HUES64 (cell line): ENCODE measurements around the gene MESP2.

Experiments
- H3K27ac ChIP-seq: 2 replicates; pipeline ENCODE4 v1.7.0; 2013; ENCODE audit warnings: low read depth, low read length, inconsistent platforms
- H3K27me3 ChIP-seq: 2 replicates; pipeline ENCODE4 v1.6.1; 2013; ENCODE audit warnings: mild to moderate bottlenecking, low read length; ENCODE audit not compliant: insufficient read depth
- H3K36me3 ChIP-seq: 2 replicates; pipeline ENCODE4 v1.6.1; 2013; ENCODE audit warnings: mild to moderate bottlenecking, low read length; ENCODE audit not compliant: insufficient read depth
- H3K4me1 ChIP-seq: 2 replicates; pipeline ENCODE4 v1.6.1; 2013; ENCODE audit warnings: mild to moderate bottlenecking, low read length, moderate library complexity; ENCODE audit not compliant: insufficient read depth
- H3K4me3 ChIP-seq: 2 replicates; pipeline ENCODE4 v1.5.1; 2013; ENCODE audit warnings: mild to moderate bottlenecking, low read length, moderate library complexity
- H3K9ac ChIP-seq: 2 replicates; pipeline ENCODE4 v1.6.1; 2013; ENCODE audit warnings: mild to moderate bottlenecking, low read depth, low read length
- H3K9me3 ChIP-seq: 2 replicates; pipeline ENCODE4 v1.6.1; 2013; ENCODE audit warnings: low read depth, low read length; ENCODE audit not compliant: insufficient read depth
- WGBS: fragments of 150-250, 120-280 bp; methylation state at CpG from one replicate; pipeline ENCODE4 v1.1.7; 2013; ENCODE audit warnings: missing lambda C conversion rate; 5-methylcytosine and 5-hydroxymethylcytosine counted together

Gene MESP2

GRCh38 chr15:89769366-89769765 is 6.8 kb upstream of the MESP2 start:
- no peak overlapping the region for H3K4me3 ChIP-seq
- peaks cover 3% of the 10 kb centered on the region for H3K27me3 ChIP-seq
- 98% methylated on average over 2 of the region's 3 CpGs for WGBS
- no peaks in the 10 kb centered on the region for H3K4me1 ChIP-seq
- H3K9ac ChIP-seq, result no peak overlapping the region
- H3K27ac ChIP-seq, result no peak overlapping the region
- H3K9me3 ChIP-seq, result no peaks in the 10 kb centered on the region
- H3K36me3 ChIP-seq, result no peaks in the 10 kb centered on the region

- Histone ChIP-seq H3K4me1 (no peaks in the 10 kb centered on the region), H3K27me3 (peaks cover 8% of the 10 kb centered on the region), H3K9ac (no peak overlapping the region), H3K27ac (no peak overlapping the region), H3K4me3 (no peak overlapping the region), H3K36me3 (no peaks in the 10 kb centered on the region), H3K9me3 (no peaks in the 10 kb centered on the region)
- WGBS, result 84% methylated on average over 3 of the region's 3 CpGs
These were observed 6.1 kb upstream of the MESP2 start for GRCh38 chr15:89770041-89770440.

DNA sequence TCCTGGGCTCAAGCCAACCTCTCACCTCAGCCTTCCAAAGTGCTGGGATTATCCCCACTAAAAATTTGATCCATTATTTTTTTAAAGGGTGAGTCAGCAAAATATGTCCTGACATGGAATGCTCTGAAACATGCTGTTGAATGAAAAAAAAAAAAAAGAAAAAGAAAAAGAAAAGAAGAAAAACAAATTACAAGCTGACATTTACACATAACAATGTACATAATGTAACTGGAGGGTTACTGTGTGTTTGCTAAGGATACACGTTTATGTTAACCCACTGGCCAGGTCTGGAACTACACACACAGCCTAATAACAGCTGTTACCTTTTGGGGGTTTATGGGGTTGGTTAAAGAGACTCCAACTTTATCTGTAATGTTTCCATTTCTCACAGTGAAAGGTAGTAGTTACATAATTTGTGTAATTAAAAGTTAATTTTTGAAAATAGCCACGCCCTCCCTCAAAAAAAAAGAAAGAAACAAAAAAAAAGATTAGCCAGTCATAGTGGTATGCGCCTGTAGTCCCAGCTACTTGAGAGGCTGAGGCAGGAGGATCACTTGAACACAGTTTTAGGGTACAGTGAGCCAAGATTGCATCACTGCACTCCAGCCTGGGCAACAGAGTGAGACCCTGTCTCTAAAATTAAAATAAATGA is 3.1 kb upstream of the MESP2 start:
- Histone ChIP-seq H3K36me3 (no peaks in the 10 kb centered on the region), H3K4me3 (no peak overlapping the region), H3K27ac (no peak overlapping the region), H3K27me3 (peaks cover 36% of the 10 kb centered on the region), H3K4me1 (no peaks in the 10 kb centered on the region), H3K9ac (no peak overlapping the region), H3K9me3 (no peaks in the 10 kb centered on the region)
- 95% methylated on average over 1 of the region's 3 CpGs for WGBS

DNA sequence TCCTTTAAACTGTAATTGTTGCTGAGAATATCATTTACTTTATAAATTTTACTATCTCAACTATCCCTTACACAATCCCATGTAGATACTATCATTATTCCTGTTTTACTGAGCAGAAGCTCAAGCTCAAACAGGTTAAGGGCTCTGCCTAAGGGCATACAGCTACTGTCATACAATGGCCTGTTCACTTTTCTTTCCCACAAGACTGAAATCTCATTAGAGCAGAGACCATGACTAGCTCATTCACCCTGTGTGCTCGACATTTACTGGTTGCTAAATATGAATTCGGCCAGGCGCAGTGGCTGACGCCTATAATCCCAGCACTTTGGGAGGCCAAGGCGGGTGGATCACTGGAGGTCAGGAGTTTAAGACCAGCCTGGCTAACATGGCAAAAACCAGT is 1.6 kb upstream of the MESP2 start:
- H3K4me1 ChIP-seq, result no peaks in the 10 kb centered on the region
- H3K9me3 ChIP-seq, result no peaks in the 10 kb centered on the region
- H3K27me3 ChIP-seq, result peaks cover 45% of the 10 kb centered on the region
- H3K27ac ChIP-seq, result no peak overlapping the region
- no peak overlapping the region for H3K4me3 ChIP-seq
- H3K36me3 ChIP-seq, result no peaks in the 10 kb centered on the region
- 89% methylated on average over 5 of the region's 5 CpGs for WGBS
- no peak overlapping the region for H3K9ac ChIP-seq

- 0 out of 2 replicates have a peak overlapping the region, but pooled peaks have one; percentile 35 for H3K4me3 ChIP-seq
- no peaks in the 10 kb centered on the region for H3K36me3 ChIP-seq
- H3K27me3 ChIP-seq, result peaks cover 45% of the 10 kb centered on the region
- no peaks in the 10 kb centered on the region for H3K9me3 ChIP-seq
- H3K27ac ChIP-seq, result no peak overlapping the region
- H3K4me1 ChIP-seq, result no peaks in the 10 kb centered on the region
- 82% methylated on average over 14 of the region's 14 CpGs for WGBS
- H3K9ac ChIP-seq, result no peak overlapping the region; the same call in 1 of the 2 replicates
These were observed 317 bp upstream of the MESP2 start for GRCh38 chr15:89775815-89776214.

- Histone ChIP-seq H3K4me1 (peaks cover 4% of the 10 kb centered on the region), H3K36me3 (no peaks in the 10 kb centered on the region), H3K9me3 (no peaks in the 10 kb centered on the region), H3K27me3 (peaks cover 45% of the 10 kb centered on the region), H3K27ac (no peak overlapping the region), H3K4me3 (peak overlapping the region; percentile 35), H3K9ac (peak overlapping the region; percentile 58; the same call in 1 of the 2 replicates)
- 82% methylated on average over 22 of the region's 25 CpGs for WGBS
These were observed 1.1 kb downstream of the MESP2 start for GRCh38 chr15:89777073-89777751.

- 93% methylated on average over 10 of the region's 10 CpGs for WGBS
- H3K36me3 ChIP-seq, result no peaks in the 10 kb centered on the region
- H3K4me3 ChIP-seq, result no peak overlapping the region
- no peak overlapping the region for H3K27ac ChIP-seq
- peaks cover 45% of the 10 kb centered on the region for H3K27me3 ChIP-seq
- no peaks in the 10 kb centered on the region for H3K9me3 ChIP-seq
- H3K4me1 ChIP-seq, result peaks cover 8% of the 10 kb centered on the region
- H3K9ac ChIP-seq, result no peak overlapping the region
These were observed 1.7 kb downstream of the MESP2 start for GRCh38 chr15:89777782-89778380.

GRCh38 chr15:89778861-89779260 is 2.7 kb downstream of the MESP2 start:
- no peaks in the 10 kb centered on the region for H3K36me3 ChIP-seq
- peaks cover 45% of the 10 kb centered on the region for H3K27me3 ChIP-seq
- no peak overlapping the region for H3K27ac ChIP-seq
- peaks cover 18% of the 10 kb centered on the region for H3K4me1 ChIP-seq
- no peak overlapping the region for H3K4me3 ChIP-seq
- WGBS, result 96% methylated on average over 4 of the region's 4 CpGs
- H3K9ac ChIP-seq, result no peak overlapping the region
- no peaks in the 10 kb centered on the region for H3K9me3 ChIP-seq

DNA sequence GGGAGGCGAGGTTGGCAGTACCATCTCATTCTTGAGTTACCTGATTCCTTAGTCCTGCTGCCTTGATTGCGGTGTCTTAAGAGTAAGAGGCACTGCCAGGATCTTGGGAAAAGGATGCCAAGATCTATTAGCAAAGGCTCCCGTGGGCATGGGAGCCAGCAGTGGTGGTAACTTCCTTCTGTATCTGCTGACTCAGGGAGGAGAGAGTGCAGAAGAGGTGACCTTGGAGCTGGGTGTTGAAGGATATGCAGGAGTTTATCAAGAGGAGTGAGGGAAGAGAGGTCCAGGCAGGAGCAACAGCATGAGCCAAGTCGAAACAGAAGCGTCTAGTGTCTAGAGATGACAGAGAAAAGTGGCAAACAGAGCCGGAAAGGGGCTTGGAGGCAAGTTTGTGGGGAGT is 4.5 kb downstream of the MESP2 start:
- peaks cover 33% of the 10 kb centered on the region for H3K27me3 ChIP-seq
- H3K27ac ChIP-seq, result no peak overlapping the region
- H3K9me3 ChIP-seq, result no peaks in the 10 kb centered on the region
- WGBS, result 93% methylated on average over 6 of the region's 6 CpGs
- H3K36me3 ChIP-seq, result no peaks in the 10 kb centered on the region
- H3K4me3 ChIP-seq, result no peak overlapping the region
- no peak overlapping the region for H3K9ac ChIP-seq
- H3K4me1 ChIP-seq, result peaks cover 18% of the 10 kb centered on the region

- WGBS, result 91% methylated on average over 6 of the region's 6 CpGs
- Histone ChIP-seq H3K27ac (no peak overlapping the region), H3K4me3 (no peak overlapping the region), H3K4me1 (peaks cover 18% of the 10 kb centered on the region), H3K9ac (no peak overlapping the region), H3K27me3 (peaks cover 28% of the 10 kb centered on the region), H3K36me3 (no peaks in the 10 kb centered on the region), H3K9me3 (no peaks in the 10 kb centered on the region)
These were observed 4.9 kb downstream of the MESP2 start for GRCh38 chr15:89781055-89781454.

DNA sequence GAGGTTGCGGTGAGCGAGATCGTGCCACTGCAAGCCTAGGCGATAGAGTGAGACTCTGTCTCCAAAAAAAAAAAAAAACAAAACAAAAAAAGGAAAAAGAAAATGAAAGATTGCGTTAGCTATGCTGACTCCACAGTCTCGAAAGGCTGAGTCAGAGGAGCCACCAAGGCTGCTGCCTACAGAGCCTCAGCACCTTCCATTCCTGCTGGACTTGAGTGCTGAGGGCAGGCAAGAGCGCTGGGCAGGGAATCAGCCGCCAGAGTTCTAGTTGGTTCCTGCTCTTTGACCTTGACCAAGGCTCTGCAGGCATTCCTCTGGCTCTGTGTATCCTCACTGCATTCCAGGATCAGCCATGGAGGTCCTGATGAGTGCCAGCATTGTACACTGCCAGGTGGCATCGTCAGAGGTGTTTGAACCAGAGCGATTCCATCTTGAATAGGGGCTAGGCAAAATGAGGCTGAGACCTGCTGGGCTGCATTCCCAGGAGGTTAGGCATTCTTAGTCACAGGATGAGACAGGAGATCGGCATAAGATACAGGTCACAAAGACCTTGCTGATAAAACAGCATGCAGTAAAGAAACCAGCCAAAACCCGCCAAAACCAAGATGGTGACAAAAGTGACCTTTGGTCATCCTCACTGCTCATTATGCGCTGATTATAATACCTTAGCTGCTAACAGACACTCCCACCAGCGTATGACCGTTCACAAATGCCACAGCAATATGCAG is 5.9 kb downstream of the MESP2 start:
- Histone ChIP-seq H3K27me3 (peaks cover 19% of the 10 kb centered on the region), H3K4me3 (no peak overlapping the region), H3K9ac (no peak overlapping the region), H3K9me3 (no peaks in the 10 kb centered on the region), H3K4me1 (peaks cover 18% of the 10 kb centered on the region), H3K36me3 (no peaks in the 10 kb centered on the region), H3K27ac (no peak overlapping the region)
- 85% methylated on average over 15 of the region's 15 CpGs for WGBS
